ENCODE data around the gene SLC16A5. TPM values are rescaled to one million over a fixed set of nuclear protein-coding genes. Genes with fewer than 3 reads are reported as not detected.
"Not testable (repeated sequence)": the region's sequence is repeated elsewhere in the genome, so short reads cannot be mapped to it uniquely, and the experiment has no call there.

The SLC16A5 gene
- total RNA-seq, 1 experiment from 2014 or later: 17.1 TPM

DNA sequence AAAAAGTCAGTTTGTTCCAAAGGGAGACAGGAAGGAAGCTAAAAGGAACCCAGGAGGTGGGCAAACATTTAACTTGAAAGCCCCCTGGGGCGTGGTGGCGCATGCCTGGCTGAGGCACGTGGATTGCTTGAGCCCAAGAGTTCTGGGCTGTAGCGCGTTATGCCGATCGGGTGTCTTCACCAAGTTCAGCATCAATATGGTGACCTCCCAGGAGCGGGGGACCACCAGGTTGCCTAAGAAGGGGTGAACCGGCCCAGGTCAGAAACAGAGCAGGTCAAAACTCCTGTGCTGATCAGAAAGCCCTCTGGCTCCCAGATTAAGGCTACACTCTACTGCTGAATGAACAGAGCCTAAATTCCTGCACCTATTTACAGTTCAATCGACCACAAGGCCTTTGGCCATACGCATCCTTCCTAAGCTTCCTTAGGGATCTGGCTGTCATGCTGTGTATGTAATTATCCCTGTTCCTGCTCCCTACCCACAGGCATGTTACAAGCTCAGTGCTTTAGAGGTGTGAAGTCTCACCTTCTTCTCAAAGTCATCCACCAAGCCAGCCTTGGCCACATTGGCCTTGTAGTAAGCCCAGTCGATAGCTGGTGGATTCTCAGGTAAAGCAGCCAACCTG, 46.0 kb upstream of the SLC16A5 start:
- peaks cover 31 to 46% (median 43%) of the 10 kb centered on the region in 3 experiments; a peak in 6 of 7 replicates for H3K36me3 Mint-ChIP-seq (ENCODE audit: insufficient read depth in 1 of 3, low read depth in 3 of 3)
- H2AFZ ChIP-seq (ENCODE audit: low read length): no peak overlapping the region
- H3K56ac ChIP-seq (ENCODE audit: insufficient read length, low read depth, low read length): no peak overlapping the region
- H2BK12ac ChIP-seq (ENCODE audit: insufficient read length, low read depth, low read length): no peak overlapping the region
- H2BK20ac ChIP-seq (ENCODE audit: low read depth, low read length, poor library complexity, severe bottlenecking): no peak overlapping the region
- no peaks in the 10 kb centered on the region for H3K79me2 ChIP-seq (ENCODE audit: insufficient read depth, low read length)
- no peaks in the 10 kb centered on the region for H3K27me3 ChIP-seq (ENCODE audit: insufficient read depth, low read length)
- no peak overlapping the region for H3K14ac ChIP-seq (ENCODE audit: insufficient read depth, low read length)
- no peak overlapping the region for H3K4me2 ChIP-seq (ENCODE audit: insufficient read depth, insufficient read length, low read length)
- no peak overlapping the region; the same call in 1 of the 2 replicates for H2BK15ac ChIP-seq (ENCODE audit: low read depth, low read length)
- WGBS (ENCODE audit: extremely low coverage, insufficient read length, low lambda C conversion rate): no CpG with 5 or more reads among the region's 12 CpGs
- no peak overlapping the region for H3K23ac ChIP-seq (ENCODE audit: insufficient read length, low read depth, low read length)
- no peak overlapping the region for H2BK5ac ChIP-seq (ENCODE audit: insufficient read length, low read length)
- no peaks in the 10 kb centered on the region for H4K20me1 ChIP-seq (ENCODE audit: control insufficient read depth, insufficient read depth, insufficient read length)
- TF ChIP-seq, protein P1, sequence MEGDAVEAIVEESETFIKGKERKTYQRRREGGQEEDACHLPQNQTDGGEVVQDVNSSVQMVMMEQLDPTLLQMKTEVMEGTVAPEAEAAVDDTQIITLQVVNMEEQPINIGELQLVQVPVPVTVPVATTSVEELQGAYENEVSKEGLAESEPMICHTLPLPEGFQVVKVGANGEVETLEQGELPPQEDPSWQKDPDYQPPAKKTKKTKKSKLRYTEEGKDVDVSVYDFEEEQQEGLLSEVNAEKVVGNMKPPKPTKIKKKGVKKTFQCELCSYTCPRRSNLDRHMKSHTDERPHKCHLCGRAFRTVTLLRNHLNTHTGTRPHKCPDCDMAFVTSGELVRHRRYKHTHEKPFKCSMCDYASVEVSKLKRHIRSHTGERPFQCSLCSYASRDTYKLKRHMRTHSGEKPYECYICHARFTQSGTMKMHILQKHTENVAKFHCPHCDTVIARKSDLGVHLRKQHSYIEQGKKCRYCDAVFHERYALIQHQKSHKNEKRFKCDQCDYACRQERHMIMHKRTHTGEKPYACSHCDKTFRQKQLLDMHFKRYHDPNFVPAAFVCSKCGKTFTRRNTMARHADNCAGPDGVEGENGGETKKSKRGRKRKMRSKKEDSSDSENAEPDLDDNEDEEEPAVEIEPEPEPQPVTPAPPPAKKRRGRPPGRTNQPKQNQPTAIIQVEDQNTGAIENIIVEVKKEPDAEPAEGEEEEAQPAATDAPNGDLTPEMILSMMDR (conservative IDR thresholded peaks at IDR 0.05): no peak
- DNase-seq: no peak
- H3K4me1 Mint-ChIP-seq: peaks cover 34 to 42% of the 10 kb centered on the region in 2 experiments
- H3K79me1 ChIP-seq (ENCODE audit: insufficient read depth, low read depth, low read length, poor library complexity, severe bottlenecking): no peaks in the 10 kb centered on the region
- H4K91ac ChIP-seq (ENCODE audit: insufficient read length, low read depth, low read length): no peak overlapping the region
- H3K18ac ChIP-seq (ENCODE audit: insufficient read length, low read depth, low read length): no peak overlapping the region
- no peak overlapping the region for H4K5ac ChIP-seq (ENCODE audit: insufficient read length, low read depth, low read length)
- no peak overlapping the region for H3K4ac ChIP-seq (ENCODE audit: low read depth, low read length)
- H2AK5ac ChIP-seq (ENCODE audit: insufficient read length, low read length): no peak overlapping the region
- H3K23me2 ChIP-seq (ENCODE audit: insufficient read length, low read depth, low read length, poor library complexity, severe bottlenecking): no peaks in the 10 kb centered on the region
- no peak overlapping the region for H3T11ph ChIP-seq (ENCODE audit: low read length)
- H4K8ac ChIP-seq (replicated peaks; ENCODE audit: insufficient read length, low read depth, low read length): no peak overlapping the region
- H3K9ac ChIP-seq (ENCODE audit: extremely low read depth, insufficient read length, low read length): no peak overlapping the region
- no peaks in the 10 kb centered on the region for H3K9me3 ChIP-seq (ENCODE audit: control insufficient read depth, low read depth, low read length)
- peaks cover 7% of the 10 kb centered on the region; the same call in 1 of the 2 replicates for H3K4me1 ChIP-seq (ENCODE audit: insufficient read depth, low read length)
- peak overlapping the region in 1 of 2 experiments; percentile 31; a peak in 1 of 5 replicates for H3K4me3 Mint-ChIP-seq
- no peaks in the 10 kb centered on the region for H3K27me3 Mint-ChIP-seq (ENCODE audit: low read depth)
- no peak overlapping the region for H2BK120ac ChIP-seq (ENCODE audit: low read depth, low read length, poor library complexity, severe bottlenecking)
- H3K9me3 Mint-ChIP-seq: peaks cover 0 to 2% of the 10 kb centered on the region in 2 experiments; a peak in 1 of 5 replicates
- H3K27ac ChIP-seq (ENCODE audit: insufficient read length, low read depth, low read length): peak overlapping the region; percentile 51
- H3K27ac Mint-ChIP-seq: peak overlapping the region; percentile 57 to 78 (median 67); a peak in 5 of 7 replicates

DNA sequence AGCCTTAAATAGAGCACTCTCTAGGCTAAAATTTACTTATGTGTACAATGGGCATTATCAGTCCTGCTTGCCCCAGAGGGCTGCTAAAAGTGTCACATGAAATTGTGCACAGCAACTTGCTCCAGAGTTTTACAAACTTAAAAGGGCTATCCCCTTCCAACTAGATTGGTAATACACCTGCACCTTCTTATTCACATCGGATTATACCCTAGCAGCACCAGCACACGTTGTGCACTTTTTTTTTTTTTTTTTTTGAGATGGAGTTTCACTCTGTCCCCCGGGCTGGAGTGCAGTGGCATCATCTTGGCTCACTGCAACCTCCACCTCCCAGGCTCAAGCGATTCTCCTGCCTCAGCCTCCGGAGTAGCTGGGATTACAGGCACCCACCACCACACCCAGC, 44.0 kb upstream of the SLC16A5 start:
- no CpG with 5 or more reads among the region's 5 CpGs for WGBS (ENCODE audit: extremely low coverage, insufficient read length, low lambda C conversion rate)

More for the DNA sequence above, 44.0 kb upstream of the SLC16A5 start:
- not testable (repeated sequence) for H3K9me3 ChIP-seq (ENCODE audit: control insufficient read depth, low read depth, low read length); H2BK120ac ChIP-seq (ENCODE audit: low read depth, low read length, poor library complexity, severe bottlenecking); DNase-seq; H2BK5ac ChIP-seq (ENCODE audit: insufficient read length, low read length); H3K23me2 ChIP-seq (ENCODE audit: insufficient read length, low read depth, low read length, poor library complexity, severe bottlenecking); H4K20me1 ChIP-seq (ENCODE audit: control insufficient read depth, insufficient read depth, insufficient read length); H3K14ac ChIP-seq (ENCODE audit: insufficient read depth, low read length); H3K4me2 ChIP-seq (ENCODE audit: insufficient read depth, insufficient read length, low read length); H3K4me1 ChIP-seq (ENCODE audit: insufficient read depth, low read length); H4K8ac ChIP-seq (replicated peaks; ENCODE audit: insufficient read length, low read depth, low read length); H4K91ac ChIP-seq (ENCODE audit: insufficient read length, low read depth, low read length); H3K4ac ChIP-seq (ENCODE audit: low read depth, low read length); H2BK12ac ChIP-seq (ENCODE audit: insufficient read length, low read depth, low read length); H3K4me3 Mint-ChIP-seq; H3K18ac ChIP-seq (ENCODE audit: insufficient read length, low read depth, low read length); H4K5ac ChIP-seq (ENCODE audit: insufficient read length, low read depth, low read length); H3K79me2 ChIP-seq (ENCODE audit: insufficient read depth, low read length); H3K56ac ChIP-seq (ENCODE audit: insufficient read length, low read depth, low read length); H3K27ac ChIP-seq (ENCODE audit: insufficient read length, low read depth, low read length); H3K27me3 ChIP-seq (ENCODE audit: insufficient read depth, low read length); H2BK20ac ChIP-seq (ENCODE audit: low read depth, low read length, poor library complexity, severe bottlenecking); H2AFZ ChIP-seq (ENCODE audit: low read length); H3K79me1 ChIP-seq (ENCODE audit: insufficient read depth, low read depth, low read length, poor library complexity, severe bottlenecking); H3K9ac ChIP-seq (ENCODE audit: extremely low read depth, insufficient read length, low read length); H3K23ac ChIP-seq (ENCODE audit: insufficient read length, low read depth, low read length); H3K9me3 Mint-ChIP-seq; H2BK15ac ChIP-seq (ENCODE audit: low read depth, low read length); H3T11ph ChIP-seq (ENCODE audit: low read length); H2AK5ac ChIP-seq (ENCODE audit: insufficient read length, low read length); H3K27me3 Mint-ChIP-seq (ENCODE audit: low read depth)
- Mint-ChIP-seq H3K27ac (peak overlapping the region in 1 of 3 experiments; percentile 67; a peak in 1 of 7 replicates), H3K36me3 (ENCODE audit: insufficient read depth in 1 of 3, low read depth in 3 of 3) (peaks cover 27 to 42% (median 36%) of the 10 kb centered on the region in 3 experiments; a peak in 6 of 7 replicates), H3K4me1 (peaks cover 42 to 51% of the 10 kb centered on the region in 2 experiments)
